Measurements from ENCODE around the gene HDAC11.

HDAC11 gene

GRCh38 chr3:13539671-13540070, 59.6 kb downstream of the HDAC11 start:
- Histone ChIP-seq H3K36me3 (no peaks in the 10 kb centered on the region), H3K4me3 (ENCODE audit: low read depth, low read length) (no peak overlapping the region), H3K4me1 (no peaks in the 10 kb centered on the region), H3K27me3 (no peaks in the 10 kb centered on the region), H3K9me3 (no peaks in the 10 kb centered on the region)
- TF ChIP-seq CTCF (IDR thresholded peaks at IDR 0.05; ENCODE audit: low read depth, low read length), result no peak
- no peak for DNase-seq

- TF ChIP-seq CTCF (IDR thresholded peaks at IDR 0.05; ENCODE audit: low read depth, low read length), result no peak
- Histone ChIP-seq H3K27me3 (no peaks in the 10 kb centered on the region), H3K9me3 (no peaks in the 10 kb centered on the region), H3K4me1 (no peaks in the 10 kb centered on the region), H3K36me3 (no peaks in the 10 kb centered on the region), H3K4me3 (ENCODE audit: low read depth, low read length) (no peak overlapping the region)
- DNase-seq, result no peak
Measured at GRCh38 chr3:13540297-13540995, 60.3 kb downstream of the HDAC11 start.

- Histone ChIP-seq H3K27me3 (no peaks in the 10 kb centered on the region), H3K36me3 (no peaks in the 10 kb centered on the region), H3K9me3 (no peaks in the 10 kb centered on the region), H3K4me1 (peaks cover 2% of the 10 kb centered on the region; the same call in 1 of the 2 replicates), H3K4me3 (ENCODE audit: low read depth, low read length) (no peak overlapping the region)
- no peak for DNase-seq
- no peak for TF ChIP-seq CTCF (IDR thresholded peaks at IDR 0.05; ENCODE audit: low read depth, low read length)
Measured at GRCh38 chr3:13541691-13542090, 61.6 kb downstream of the HDAC11 start.

GRCh38 chr3:13542142-13542541, 62.0 kb downstream of the HDAC11 start:
- no peaks in the 10 kb centered on the region for H3K9me3 ChIP-seq
- no peak overlapping the region for H3K4me3 ChIP-seq (ENCODE audit: low read depth, low read length)
- H3K4me1 ChIP-seq, result peaks cover 7% of the 10 kb centered on the region
- H3K36me3 ChIP-seq, result no peaks in the 10 kb centered on the region
- TF ChIP-seq CTCF (IDR thresholded peaks at IDR 0.05; ENCODE audit: low read depth, low read length), result no peak
- H3K27me3 ChIP-seq, result no peaks in the 10 kb centered on the region
- DNase-seq, result no peak

- no peak for TF ChIP-seq CTCF (IDR thresholded peaks at IDR 0.05; ENCODE audit: low read depth, low read length)
- Histone ChIP-seq H3K36me3 (no peaks in the 10 kb centered on the region), H3K4me3 (ENCODE audit: low read depth, low read length) (no peak overlapping the region), H3K27me3 (no peaks in the 10 kb centered on the region), H3K4me1 (peaks cover 9% of the 10 kb centered on the region), H3K9me3 (no peaks in the 10 kb centered on the region)
- DNase-seq, result no peak
Measured at GRCh38 chr3:13543253-13543652, 63.1 kb downstream of the HDAC11 start.

- Histone ChIP-seq H3K4me1 (peaks cover 9% of the 10 kb centered on the region), H3K4me3 (ENCODE audit: low read depth, low read length) (no peak overlapping the region), H3K36me3 (no peaks in the 10 kb centered on the region), H3K27me3 (no peaks in the 10 kb centered on the region), H3K9me3 (no peaks in the 10 kb centered on the region)
- TF ChIP-seq CTCF (IDR thresholded peaks at IDR 0.05; ENCODE audit: low read depth, low read length), result no peak
- DNase-seq, result no peak
Measured at GRCh38 chr3:13544293-13544831, 64.3 kb downstream of the HDAC11 start.

Data from BE2C (cell line).